GM12892 (cell line): Measurements from ENCODE around the gene PSG11.
"Not testable (repeated sequence)": the region's sequence is repeated elsewhere in the genome, so short reads cannot be mapped to it uniquely, and the experiment has no call there.

ENCODE experiments used
- POLR2A ChIP-seq: IDR thresholded peaks from 2 replicates; pipeline ENCODE4 v1.6.1; 2011; ENCODE audit warnings: low read depth, low read length, control low read depth
- POLR2AphosphoS5 ChIP-seq: IDR thresholded peaks from 2 replicates; pipeline ENCODE4 v1.6.1; 2011; ENCODE audit warnings: low read depth, low read length, control low read depth

DNA sequence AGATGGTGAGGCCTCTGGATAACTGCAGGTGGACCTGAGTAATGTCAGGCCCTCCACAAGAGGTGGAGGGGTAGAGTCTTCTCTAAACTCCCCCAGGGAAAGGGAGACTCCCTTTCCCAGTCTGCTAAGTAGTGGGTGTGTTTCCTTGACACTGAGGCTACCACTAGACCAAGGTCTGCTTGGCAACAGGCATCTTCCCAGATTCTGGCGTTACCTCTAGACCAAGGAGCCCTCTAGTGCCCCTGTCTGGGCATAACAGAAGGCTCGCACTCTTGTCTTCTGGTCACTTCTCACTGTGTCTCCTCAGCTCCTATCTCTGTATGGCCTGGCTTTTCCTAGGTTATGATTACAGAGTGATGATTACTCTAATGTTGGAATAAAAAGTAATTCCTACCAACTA, 5.4 kb upstream of the PSG11 start:
- not testable (repeated sequence) for TF ChIP-seq POLR2A, POLR2AphosphoS5
